Smooth muscle cell (in vitro differentiated cells): ENCODE data around the gene ALAS2. TPM values are rescaled to one million over a fixed set of nuclear protein-coding genes. Genes with fewer than 3 reads are reported as not detected.

Experiments used
- DNase-seq: peaks from one replicate; lab custom pipeline; 2025; ENCODE audit not compliant: unreplicated experiment; lab: John Stamatoyannopoulos, UW
- H2AFZ ChIP-seq: fragments of 200-600 bp; sonication (generic); 2 replicates; pipeline ENCODE4 v1.6.0; 2016; ENCODE audit warnings: antibody characterized with exemption, low read depth, mild to moderate bottlenecking
- H3F3A ChIP-seq: fragments of 200-600 bp; sonication (generic); 2 replicates; pipeline ENCODE4 v1.6.0; 2017; ENCODE audit warnings: antibody characterized with exemption, low read depth
- H3K27ac ChIP-seq: fragments of 200-600 bp; sonication (generic); 2 replicates; pipeline ENCODE4 v1.5.1; 2016; ENCODE audit warnings: low read depth, mild to moderate bottlenecking
- H3K27me3 ChIP-seq: fragments of 200-600 bp; sonication (generic); 2 replicates; pipeline ENCODE4 v1.6.1; 2016; ENCODE audit warnings: low read depth, mild to moderate bottlenecking
- H3K36me3 ChIP-seq: fragments of 200-600 bp; sonication (generic); 2 replicates; pipeline ENCODE4 v1.5.1; 2016; ENCODE audit warnings: low read depth
- H3K4me1 ChIP-seq: fragments of 200-600 bp; sonication (generic); 2 replicates; pipeline ENCODE4 v1.5.1; 2016; ENCODE audit warnings: low read depth
- H3K4me2 ChIP-seq: fragments of 200-600 bp; sonication (generic); 2 replicates; pipeline ENCODE4 v1.6.0; 2016; ENCODE audit warnings: mild to moderate bottlenecking
- H3K4me3 ChIP-seq: fragments of 200-600 bp; sonication (generic); 2 replicates; pipeline ENCODE4 v1.5.1; 2016; ENCODE audit warnings: mild to moderate bottlenecking
- H3K79me2 ChIP-seq: fragments of 200-600 bp; sonication (generic); 2 replicates; pipeline ENCODE4 v1.6.0; 2016; ENCODE audit warnings: low read depth, mild to moderate bottlenecking
- H3K9ac ChIP-seq: fragments of 200-600 bp; sonication (generic); 2 replicates; pipeline ENCODE4 v1.6.0; 2016; ENCODE audit warnings: low read depth
- H3K9me3 ChIP-seq: fragments of 200-600 bp; sonication (generic); replicated peaks from 2 replicates; pipeline ENCODE4 v1.5.1; 2016; ENCODE audit warnings: low read depth
- H4K20me1 ChIP-seq: fragments of 200-600 bp; sonication (generic); 2 replicates; pipeline ENCODE4 v1.6.0; 2016; ENCODE audit warnings: low read depth
- CTCF ChIP-seq: fragments of 200-600 bp; sonication (generic); IDR thresholded peaks from 2 replicates; pipeline ENCODE4 v1.5.1; 2017; ENCODE audit warnings: borderline replicate concordance, mild to moderate bottlenecking, antibody characterized with exemption; ENCODE audit not compliant: insufficient read depth, poor library complexity, severe bottlenecking
- WGBS: methylation state at CpG from one replicate; pipeline ENCODE4 v1.1.7; 2016; ENCODE audit warnings: low lambda C conversion rate; 5-methylcytosine and 5-hydroxymethylcytosine counted together
- polyA plus RNA-seq: library from polyadenylated mRNA; unstranded; fragments of >200 nt; fragmentation: Nextera tagmentation; extraction: Ambion mirVana; gene quantifications from 2 replicates; pipeline ENCODE4 v1.2.1, GENCODE V29; 2016
- total RNA-seq: library from RNA; depleted of rRNA; stranded (reverse); fragments of >200 nt; gene quantifications from 2 replicates; pipeline ENCODE4 v1.2.3, GENCODE V29; 2014

ALAS2 gene
- total and polyA plus RNA-seq, 2 experiments from 2014 or later, result not detected

- no peaks in the 10 kb centered on the region for H3K27me3 ChIP-seq
- H3K9ac ChIP-seq, result no peak overlapping the region
- no peak overlapping the region for H3K27ac ChIP-seq
- no peak overlapping the region for H3K4me2 ChIP-seq
- H3K4me1 ChIP-seq, result no peaks in the 10 kb centered on the region
- no peak for DNase-seq
- no peak overlapping the region for H3K4me3 ChIP-seq
- WGBS, result 76% methylated on average over 4 of the region's 4 CpGs
- no peaks in the 10 kb centered on the region for H3K9me3 ChIP-seq
- H3K36me3 ChIP-seq, result no peaks in the 10 kb centered on the region
- H3F3A ChIP-seq, result no peaks in the 10 kb centered on the region
- TF ChIP-seq CTCF, result no peak
- no peaks in the 10 kb centered on the region for H3K79me2 ChIP-seq
- H2AFZ ChIP-seq, result no peak overlapping the region
- no peaks in the 10 kb centered on the region for H4K20me1 ChIP-seq
Observed at GRCh38 chrX:54964766-54965497, 65.8 kb downstream of the ALAS2 start.

GRCh38 chrX:54961750-54962149 lies 69.0 kb downstream of the ALAS2 start:
- Histone ChIP-seq H3K79me2 (no peaks in the 10 kb centered on the region), H3K4me3 (no peak overlapping the region), H2AFZ (no peak overlapping the region), H3K36me3 (no peaks in the 10 kb centered on the region), H3K4me2 (no peak overlapping the region), H3K27me3 (no peaks in the 10 kb centered on the region), H3K4me1 (no peaks in the 10 kb centered on the region), H4K20me1 (no peaks in the 10 kb centered on the region), H3K9ac (no peak overlapping the region), H3F3A (no peaks in the 10 kb centered on the region), H3K9me3 (no peaks in the 10 kb centered on the region), H3K27ac (no peak overlapping the region)
- TF ChIP-seq CTCF, result no peak
- DNase-seq, result no peak
- WGBS, result 74% methylated on average over 1 of the region's 1 CpG

Other genes starting within 250 kb of the ALAS2 start
- not detected in 2 replicates for gene ITIH6, start 232.7 kb downstream of the ALAS2 start, total RNA-seq
- gene ITIH6, start 232.7 kb downstream of the ALAS2 start, polyA plus RNA-seq, result not detected in 2 replicates
- 488 and 603 TPM in 2 replicates for gene MAGED2, start 223.2 kb downstream of the ALAS2 start, total RNA-seq
- 645 and 741 TPM in 2 replicates for gene MAGED2, start 223.2 kb downstream of the ALAS2 start, polyA plus RNA-seq
- gene TRO, start 110.2 kb downstream of the ALAS2 start, total RNA-seq, result 60.0 and 78.7 TPM in 2 replicates
- 84.6 and 98.6 TPM in 2 replicates for gene TRO, start 110.2 kb downstream of the ALAS2 start, polyA plus RNA-seq
- gene PFKFB1, start 36.8 kb downstream of the ALAS2 start, total RNA-seq, result not detected in 2 replicates
- 0.37 and 0.42 TPM in 2 replicates for gene PFKFB1, start 36.8 kb downstream of the ALAS2 start, polyA plus RNA-seq
- gene APEX2, start 30.6 kb downstream of the ALAS2 start, total RNA-seq, result 9.3 and 16.5 TPM in 2 replicates
- 16.1 and 22.5 TPM in 2 replicates for gene APEX2, start 30.6 kb downstream of the ALAS2 start, polyA plus RNA-seq
- gene PAGE2B, start 44.1 kb upstream of the ALAS2 start, total RNA-seq, result not detected in 2 replicates
- gene PAGE2B, start 44.1 kb upstream of the ALAS2 start, polyA plus RNA-seq, result not detected in 2 replicates
- not detected in 2 replicates for gene PAGE2, start 58.0 kb upstream of the ALAS2 start, total RNA-seq
- gene PAGE2, start 58.0 kb upstream of the ALAS2 start, polyA plus RNA-seq, result not detected in 2 replicates
- gene PAGE5, start 189.4 kb upstream of the ALAS2 start, total RNA-seq, result not detected in 2 replicates
- not detected in 2 replicates for gene PAGE5, start 189.4 kb upstream of the ALAS2 start, polyA plus RNA-seq
- gene PAGE3, start 233.9 kb upstream of the ALAS2 start, total RNA-seq, result not detected in 2 replicates
- not detected in 2 replicates for gene PAGE3, start 233.9 kb upstream of the ALAS2 start, polyA plus RNA-seq